CD4-positive, CD25-positive, alpha-beta regulatory T cell (primary cell): Measurements from ENCODE around the gene NDST1. TPM values are rescaled to one million over a fixed set of nuclear protein-coding genes. Genes with fewer than 3 reads are reported as not detected.

Experiments used
- ATAC-seq, 2 donors: fragments of 150-1000 bp; cut with Tn5 transposase; one replicate each; pipeline ENCODE4 v1.10.0; 2021; ENCODE audit warnings: low read depth in 2 of 2, moderate number of reproducible peaks in 2 of 2, moderate library complexity in 1 of 2
- DNase-seq, 3 donors: peaks; one replicate each; pipeline versions ENCODE4 v3.0.0 to v3.0.0-alpha.2; 2012 to 2022; ENCODE audit warnings: mixed read lengths in 1 of 3
- H3K27ac ChIP-seq: one replicate; pipeline ENCODE4 v1.7.0; 2013; ENCODE audit warnings: mild to moderate bottlenecking, low read length; ENCODE audit not compliant: insufficient read depth, poor library complexity, severe bottlenecking
- H3K27me3 ChIP-seq: one replicate; pipeline ENCODE4 v1.7.0; 2013; ENCODE audit warnings: low read length; ENCODE audit not compliant: control insufficient read depth, insufficient read depth
- H3K36me3 ChIP-seq: one replicate; pipeline ENCODE4 v1.7.0; 2013; ENCODE audit warnings: mild to moderate bottlenecking, low read length, moderate library complexity; ENCODE audit not compliant: control insufficient read depth, insufficient read depth
- H3K4me1 ChIP-seq: 2 replicates; pipeline ENCODE4 v1.7.0; 2013; ENCODE audit warnings: mild to moderate bottlenecking, low read length; ENCODE audit not compliant: insufficient read depth, control insufficient read depth, poor library complexity, severe bottlenecking
- H3K4me3 ChIP-seq: one replicate; pipeline ENCODE4 v1.7.0; 2013; ENCODE audit warnings: low read depth, mild to moderate bottlenecking, low read length, moderate library complexity
- H3K9me3 ChIP-seq, 2 experiments: 1 replicate in 1 of 2; 2 replicates in 1 of 2; pipeline ENCODE4 v1.7.0; 2013; ENCODE audit warnings: low read length in 2 of 2, mild to moderate bottlenecking in 1 of 2, moderate library complexity in 1 of 2; ENCODE audit not compliant: control insufficient read depth in 2 of 2
- H3K27ac Mint-ChIP-seq, 3 donors: one replicate each; pipeline ENCODE4 v1.8.0; 2020 to 2022; ENCODE audit warnings: mild to moderate bottlenecking in 3 of 3, mixed read lengths in 3 of 3, moderate library complexity in 2 of 3
- H3K27me3 Mint-ChIP-seq: one replicate; pipeline ENCODE4 v1.8.0; 2022; ENCODE audit warnings: mild to moderate bottlenecking, mixed read lengths
- H3K36me3 Mint-ChIP-seq: one replicate; pipeline ENCODE4 v1.8.0; 2020; ENCODE audit warnings: mixed read lengths
- H3K4me1 Mint-ChIP-seq, 4 donors: one replicate each; pipeline ENCODE4 v1.8.0; 2020 to 2022; ENCODE audit warnings: mixed read lengths in 4 of 4, mild to moderate bottlenecking in 1 of 4
- H3K4me3 Mint-ChIP-seq, 4 donors: one replicate each; pipeline ENCODE4 v1.8.0; 2020 to 2022; ENCODE audit warnings: mild to moderate bottlenecking in 4 of 4, mixed read lengths in 4 of 4, moderate library complexity in 3 of 4
- H3K9me3 Mint-ChIP-seq, 7 donors: one replicate each; pipeline ENCODE4 v1.8.0; 2020 to 2022; ENCODE audit warnings: mixed read lengths in 7 of 7, mild to moderate bottlenecking in 3 of 7, moderate library complexity in 2 of 7
- polyA plus RNA-seq, 4 donors: library from polyadenylated mRNA; unstranded; fragments of 300-500 nt; fragmentation: Illumina TruSeq; gene quantifications; one replicate each; pipeline ENCODE4 v1.2.3, GENCODE V29; 2021
- total RNA-seq: library from RNA; stranded (reverse); gene quantifications from one replicate; pipeline ENCODE4 v1.2.3, GENCODE V29; 2022

NDST1 gene
- total and polyA plus RNA-seq, 5 donors from 2014 or later: 2.4 TPM; not detected in 4

GRCh38 chr5:150584556-150585335 lies 76.8 kb downstream of the NDST1 start:
- ATAC-seq (no peak), DNase-seq (no peak)
- no peaks in the 10 kb centered on the region for H3K27me3 ChIP-seq
- Mint-ChIP-seq H3K4me3 (no peak overlapping the region), H3K4me1 (no peaks in the 10 kb centered on the region), H3K27me3 (no peaks in the 10 kb centered on the region), H3K36me3 (no peaks in the 10 kb centered on the region), H3K9me3 (no peaks in the 10 kb centered on the region), H3K27ac (no peak overlapping the region)
- no peaks in the 10 kb centered on the region for H3K36me3 ChIP-seq
- no peak overlapping the region for H3K27ac ChIP-seq
- no peak overlapping the region for H3K4me3 ChIP-seq
- no peaks in the 10 kb centered on the region for H3K4me1 ChIP-seq
- H3K9me3 ChIP-seq: no peaks in the 10 kb centered on the region

GRCh38 chr5:150585781-150586341 lies 77.9 kb downstream of the NDST1 start:
- ATAC-seq: no peak

GRCh38 chr5:150587016-150587415 lies 79.1 kb downstream of the NDST1 start:
- H3K4me1 Mint-ChIP-seq: no peaks in the 10 kb centered on the region

More at GRCh38 chr5:150585781-150586341, 77.9 kb downstream of the NDST1 start:
- Mint-ChIP-seq H3K4me3 (no peak overlapping the region), H3K27me3 (no peaks in the 10 kb centered on the region), H3K27ac (no peak overlapping the region), H3K36me3 (no peaks in the 10 kb centered on the region), H3K9me3 (no peaks in the 10 kb centered on the region), H3K4me1 (no peaks in the 10 kb centered on the region)
- Histone ChIP-seq H3K27me3 (no peaks in the 10 kb centered on the region), H3K27ac (no peak overlapping the region), H3K4me1 (no peaks in the 10 kb centered on the region), H3K4me3 (no peak overlapping the region), H3K36me3 (no peaks in the 10 kb centered on the region), H3K9me3 (no peaks in the 10 kb centered on the region)
- no peak for DNase-seq

GRCh38 chr5:150587856-150588595 lies 80.1 kb downstream of the NDST1 start:
- no peaks in the 10 kb centered on the region for H3K36me3 Mint-ChIP-seq
- no peaks in the 10 kb centered on the region for H3K9me3 Mint-ChIP-seq
- DNase-seq: no peak
- no peak overlapping the region for H3K4me3 Mint-ChIP-seq
- Histone ChIP-seq H3K4me1 (no peaks in the 10 kb centered on the region), H3K27me3 (no peaks in the 10 kb centered on the region), H3K36me3 (no peaks in the 10 kb centered on the region), H3K27ac (no peak overlapping the region), H3K9me3 (no peaks in the 10 kb centered on the region), H3K4me3 (no peak overlapping the region)
- no peak for ATAC-seq
- H3K27me3 Mint-ChIP-seq: no peaks in the 10 kb centered on the region
- no peaks in the 10 kb centered on the region for H3K4me1 Mint-ChIP-seq
- H3K27ac Mint-ChIP-seq: no peak overlapping the region

More at GRCh38 chr5:150587016-150587415, 79.1 kb downstream of the NDST1 start:
- Histone ChIP-seq H3K4me1 (no peaks in the 10 kb centered on the region), H3K9me3 (no peaks in the 10 kb centered on the region), H3K27me3 (no peaks in the 10 kb centered on the region), H3K27ac (no peak overlapping the region), H3K36me3 (no peaks in the 10 kb centered on the region), H3K4me3 (no peak overlapping the region)
- DNase-seq (no peak), ATAC-seq (no peak)
- Mint-ChIP-seq H3K36me3 (no peaks in the 10 kb centered on the region), H3K9me3 (no peaks in the 10 kb centered on the region), H3K27me3 (no peaks in the 10 kb centered on the region), H3K27ac (no peak overlapping the region), H3K4me3 (no peak overlapping the region)

- Mint-ChIP-seq H3K4me1 (no peaks in the 10 kb centered on the region), H3K27ac (no peak overlapping the region), H3K27me3 (no peaks in the 10 kb centered on the region), H3K9me3 (no peaks in the 10 kb centered on the region), H3K36me3 (no peaks in the 10 kb centered on the region), H3K4me3 (no peak overlapping the region)
- no peaks in the 10 kb centered on the region for H3K9me3 ChIP-seq
- H3K4me3 ChIP-seq: no peak overlapping the region
- no peak for ATAC-seq
- DNase-seq: no peak
- no peaks in the 10 kb centered on the region for H3K36me3 ChIP-seq
- no peak overlapping the region for H3K27ac ChIP-seq
- no peaks in the 10 kb centered on the region for H3K27me3 ChIP-seq
- H3K4me1 ChIP-seq: no peaks in the 10 kb centered on the region
These were observed 80.6 kb downstream of the NDST1 start for GRCh38 chr5:150588596-150588890.

GRCh38 chr5:150589862-150590601 lies 82.1 kb downstream of the NDST1 start:
- Histone ChIP-seq H3K4me3 (no peak overlapping the region), H3K27me3 (no peaks in the 10 kb centered on the region), H3K36me3 (no peaks in the 10 kb centered on the region), H3K27ac (no peak overlapping the region), H3K9me3 (no peaks in the 10 kb centered on the region), H3K4me1 (no peaks in the 10 kb centered on the region)
- no peaks in the 10 kb centered on the region for H3K27me3 Mint-ChIP-seq
- peak overlapping the region in 1 of 3 donors; percentile 14 for H3K27ac Mint-ChIP-seq
- H3K4me3 Mint-ChIP-seq: no peak overlapping the region
- H3K4me1 Mint-ChIP-seq: no peaks in the 10 kb centered on the region
- H3K9me3 Mint-ChIP-seq: no peaks in the 10 kb centered on the region
- DNase-seq (no peak), ATAC-seq (no peak)
- no peaks in the 10 kb centered on the region for H3K36me3 Mint-ChIP-seq

GRCh38 chr5:150590979-150591695 lies 83.2 kb downstream of the NDST1 start:
- no peak overlapping the region for H3K4me3 ChIP-seq
- DNase-seq (no peak), ATAC-seq (no peak)
- Mint-ChIP-seq H3K4me1 (no peaks in the 10 kb centered on the region), H3K27ac (no peak overlapping the region), H3K9me3 (no peaks in the 10 kb centered on the region), H3K4me3 (no peak overlapping the region), H3K36me3 (no peaks in the 10 kb centered on the region), H3K27me3 (no peaks in the 10 kb centered on the region)
- H3K36me3 ChIP-seq: no peaks in the 10 kb centered on the region
- no peak overlapping the region for H3K27ac ChIP-seq
- no peaks in the 10 kb centered on the region for H3K9me3 ChIP-seq
- no peaks in the 10 kb centered on the region for H3K4me1 ChIP-seq
- no peaks in the 10 kb centered on the region for H3K27me3 ChIP-seq
